B cell (primary cell): ENCODE data around the gene FAM222A. TPM values are rescaled to one million over a fixed set of nuclear protein-coding genes. Genes with fewer than 3 reads are reported as not detected.

Experiments
- ATAC-seq: fragments of 200-7000 bp; cut with Tn5 transposase; one replicate; pipeline ENCODE4 v1.10.0; 2021; ENCODE audit warnings: low read depth, mild to moderate bottlenecking, moderate number of reproducible peaks, moderate library complexity
- CTCF ChIA-PET: fragments of 350-600 bp; sonication (Branson Sonifier 250); formaldehyde crosslinking; loops from one replicate; lab custom pipeline; 2021; ENCODE audit warnings: antibody characterized with exemption, inconsistent platforms; lab: Charles Lee
- POLR2A ChIA-PET: fragments of 350-600 bp; sonication (Branson Sonifier 250); formaldehyde crosslinking; loops from one replicate; lab custom pipeline; 2021; ENCODE audit warnings: antibody characterized with exemption; lab: Charles Lee
- DNase-seq: peaks from one replicate; pipeline ENCODE4 v3.0.0; 2013
- H2AFZ ChIP-seq: 2 replicates; pipeline ENCODE4 v1.6.1; 2012; ENCODE audit warnings: mild to moderate bottlenecking, low read depth, low read length; ENCODE audit not compliant: insufficient read depth, poor library complexity, severe bottlenecking
- H3K27ac ChIP-seq, 2 donors: 1 replicate in 1 of 2; 2 replicates in 1 of 2; pipeline ENCODE4 v1.5.1; 2012 to 2013; ENCODE audit warnings: low read length in 2 of 2, mild to moderate bottlenecking in 2 of 2, moderate library complexity in 1 of 2
- H3K27me3 ChIP-seq, 4 experiments: fragments of 200-600 bp in 1 of 4; sonication (generic) in 1 of 4; replicated peaks in 1 of 4; 1 replicate in 2 of 4; 2 replicates in 2 of 4; pipeline versions ENCODE4 v1.6.1 to v1.7.0; 2013 to 2016; ENCODE audit warnings: low read length in 3 of 4, mild to moderate bottlenecking in 2 of 4, mixed read lengths in 1 of 4, moderate library complexity in 1 of 4; ENCODE audit not compliant: insufficient read depth in 4 of 4, control insufficient read depth in 3 of 4; ENCODE audit errors: control extremely low read depth in 1 of 4
- H3K36me3 ChIP-seq, 2 experiments: replicated peaks in 1 of 2; 1 replicate in 1 of 2; 2 replicates in 1 of 2; pipeline versions ENCODE4 v1.6.1 to v1.7.1; 2013; ENCODE audit warnings: low read length in 1 of 2; ENCODE audit not compliant: insufficient read depth in 2 of 2, control insufficient read depth in 1 of 2; ENCODE audit errors: control extremely low read depth in 1 of 2, extremely low read depth in 1 of 2
- H3K4me1 ChIP-seq, 2 donors: fragments of 200-600 bp in 1 of 2; sonication (generic) in 1 of 2; 1 replicate in 1 of 2; 2 replicates in 1 of 2; pipeline versions ENCODE4 v1.5.1 to v1.6.1; 2013 to 2017; ENCODE audit warnings: low read length in 2 of 2; ENCODE audit not compliant: control insufficient read depth in 2 of 2, insufficient read depth in 2 of 2
- H3K4me2 ChIP-seq: replicated peaks from 2 replicates; pipeline ENCODE3; 2012; ENCODE audit warnings: mild to moderate bottlenecking, low read depth, low read length; ENCODE audit not compliant: poor library complexity, severe bottlenecking
- H3K4me3 ChIP-seq, 5 experiments: fragments of 200-600 bp in 1 of 5; sonication (generic) in 1 of 5; 1 replicate in 3 of 5; 2 replicates in 2 of 5; pipeline versions ENCODE4 v1.5.1 to v1.7.0; 2011 to 2016; ENCODE audit warnings: low read length in 4 of 5, mild to moderate bottlenecking in 4 of 5, low read depth in 2 of 5, control low read depth in 1 of 5, moderate library complexity in 1 of 5; ENCODE audit not compliant: insufficient read depth in 1 of 5; ENCODE audit errors: control extremely low read depth in 1 of 5, extremely low read depth in 1 of 5
- H3K79me2 ChIP-seq: fragments of 200-600 bp; sonication (generic); one replicate; pipeline ENCODE4 v1.6.0; 2016; ENCODE audit warnings: low read length; ENCODE audit not compliant: control insufficient read depth, insufficient read depth
- H3K9ac ChIP-seq: fragments of 200-600 bp; sonication (generic); 2 replicates; pipeline ENCODE4 v1.6.1; 2017; ENCODE audit warnings: mild to moderate bottlenecking, low read length, moderate library complexity
- H3K9me3 ChIP-seq, 3 donors: one replicate each; pipeline versions ENCODE4 v1.6.1 to v1.7.1; 2013; ENCODE audit warnings: low read length in 2 of 3; ENCODE audit not compliant: control insufficient read depth in 2 of 3, insufficient read depth in 1 of 3; ENCODE audit errors: control extremely low read depth in 1 of 3
- H4K20me1 ChIP-seq: 2 replicates; pipeline ENCODE4 v1.6.0; 2012; ENCODE audit warnings: mild to moderate bottlenecking, low read length; ENCODE audit not compliant: insufficient read depth, control insufficient read depth, poor library complexity, severe bottlenecking
- H3K27ac Mint-ChIP-seq: one replicate; pipeline ENCODE4 v1.8.0; 2021; ENCODE audit warnings: mixed read lengths
- H3K27me3 Mint-ChIP-seq: one replicate; pipeline ENCODE4 v1.8.0; 2021; ENCODE audit warnings: mixed read lengths
- H3K4me1 Mint-ChIP-seq: one replicate; pipeline ENCODE4 v1.8.0; 2021; ENCODE audit warnings: mixed read lengths
- H3K4me3 Mint-ChIP-seq: one replicate; pipeline ENCODE4 v1.8.0; 2021; ENCODE audit warnings: mixed read lengths
- H3K9me3 Mint-ChIP-seq: one replicate; pipeline ENCODE4 v1.8.0; 2022; ENCODE audit warnings: mixed read lengths; ENCODE audit not compliant: insufficient read depth
- EZH2 ChIP-seq: IDR thresholded peaks from 2 replicates; pipeline ENCODE4 v1.6.1; 2012; ENCODE audit warnings: borderline replicate concordance, low read depth, mild to moderate bottlenecking, moderate library complexity, low read length; ENCODE audit not compliant: insufficient read depth, poor library complexity, severe bottlenecking
- WGBS: methylation state at CpG from one replicate; pipeline ENCODE4 v1.1.5; 2013; ENCODE audit warnings: missing lambda C conversion rate; ENCODE audit not compliant: insufficient coverage; 5-methylcytosine and 5-hydroxymethylcytosine counted together
- intact Hi-C: fragments of 100-400 bp; cut with micrococcal nuclease; formaldehyde crosslinking; loops from one replicate; pipeline ENCODE4 v1.10.0; 2022
- polyA plus RNA-seq: library from polyadenylated mRNA; depleted of rRNA; stranded (reverse); fragments of >200 nt; gene quantifications from 2 replicates; pipeline ENCODE4 v1.2.3, GENCODE V29; 2012
- total RNA-seq, 2 donors: library from RNA; stranded (reverse); fragments of 120-200 nt in 1 of 2; gene quantifications; 1 replicate in 1 of 2; 2 replicates in 1 of 2; pipeline versions ENCODE4 v1.2.3 to v1.2.4, GENCODE V29; 2013 to 2022
- TF ChIP-seq, protein P1 (sequence below): fragments of 200-600 bp; IDR thresholded peaks from one replicate; pipeline ENCODE4 v1.8.0; 2022; ENCODE audit warnings: antibody characterized with exemption, mild to moderate bottlenecking

Gene FAM222A
- total and polyA plus RNA-seq, 2 donors (not counting 1 experiment from before 2014, with no cell fraction given): 0.49 to 4.6 TPM

GRCh38 chr12:109737126-109737525 is 23.5 kb downstream of the FAM222A start:
- POLR2A ChIA-PET: no interaction called here

DNA sequence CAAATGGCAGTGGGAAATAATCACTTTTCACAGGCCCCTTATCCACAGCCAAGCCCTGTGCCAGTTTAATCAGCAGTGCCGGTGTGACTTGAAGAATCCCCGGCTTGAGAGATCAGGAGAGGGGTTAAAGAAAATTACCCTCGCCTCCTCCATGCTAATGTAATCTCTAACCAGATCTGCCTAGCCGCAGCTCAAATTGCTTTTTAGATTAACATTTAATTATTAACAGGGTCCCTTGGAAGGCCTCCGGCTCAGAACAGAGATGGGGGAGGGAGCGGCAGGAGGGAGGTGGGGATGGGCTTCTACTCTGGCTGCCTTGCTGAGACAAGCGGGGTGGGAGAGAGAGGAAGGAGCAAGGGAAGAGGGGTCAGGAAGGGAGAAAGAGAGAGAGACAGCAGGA is 24.0 kb downstream of the FAM222A start:
- ChIA-PET POLR2A (no interaction called here), CTCF (no interaction called here)
- Mint-ChIP-seq H3K9me3 (no peaks in the 10 kb centered on the region), H3K4me1 (no peaks in the 10 kb centered on the region), H3K27ac (no peak overlapping the region), H3K27me3 (peaks cover 29% of the 10 kb centered on the region), H3K4me3 (no peak overlapping the region)
- H3K36me3 ChIP-seq: no peaks in the 10 kb centered on the region
- no peak overlapping the region for H3K9ac ChIP-seq
- H3K4me3 ChIP-seq: no peak overlapping the region
- no peaks in the 10 kb centered on the region for H3K79me2 ChIP-seq
- no peak overlapping the region for H3K27ac ChIP-seq
- WGBS: 70% methylated on average over 2 of the region's 7 CpGs
- H3K27me3 ChIP-seq: peaks cover 0 to 9% (median 1%) of the 10 kb centered on the region in 4 experiments
- no peak overlapping the region for H3K4me2 ChIP-seq
- no peak for TF ChIP-seq EZH2
- H3K4me1 ChIP-seq: no peaks in the 10 kb centered on the region
- ATAC-seq (no peak), DNase-seq (no peak)
- intact Hi-C loops: no loop called here
- peaks cover 0 to 5% (median 0%) of the 10 kb centered on the region in 3 donors for H3K9me3 ChIP-seq
- H2AFZ ChIP-seq: no peak overlapping the region
- no peaks in the 10 kb centered on the region for H4K20me1 ChIP-seq

More at GRCh38 chr12:109737126-109737525, 23.5 kb downstream of the FAM222A start:
- no peaks in the 10 kb centered on the region for H3K4me1 Mint-ChIP-seq
- no peaks in the 10 kb centered on the region for H3K36me3 ChIP-seq
- H3K27ac ChIP-seq: no peak overlapping the region
- no peak overlapping the region for H3K9ac ChIP-seq
- CTCF ChIA-PET: no interaction called here
- H3K9me3 Mint-ChIP-seq: no peaks in the 10 kb centered on the region
- ATAC-seq (no peak), DNase-seq (no peak)
- H3K27me3 Mint-ChIP-seq: peaks cover 30% of the 10 kb centered on the region
- TF ChIP-seq, protein P1, sequence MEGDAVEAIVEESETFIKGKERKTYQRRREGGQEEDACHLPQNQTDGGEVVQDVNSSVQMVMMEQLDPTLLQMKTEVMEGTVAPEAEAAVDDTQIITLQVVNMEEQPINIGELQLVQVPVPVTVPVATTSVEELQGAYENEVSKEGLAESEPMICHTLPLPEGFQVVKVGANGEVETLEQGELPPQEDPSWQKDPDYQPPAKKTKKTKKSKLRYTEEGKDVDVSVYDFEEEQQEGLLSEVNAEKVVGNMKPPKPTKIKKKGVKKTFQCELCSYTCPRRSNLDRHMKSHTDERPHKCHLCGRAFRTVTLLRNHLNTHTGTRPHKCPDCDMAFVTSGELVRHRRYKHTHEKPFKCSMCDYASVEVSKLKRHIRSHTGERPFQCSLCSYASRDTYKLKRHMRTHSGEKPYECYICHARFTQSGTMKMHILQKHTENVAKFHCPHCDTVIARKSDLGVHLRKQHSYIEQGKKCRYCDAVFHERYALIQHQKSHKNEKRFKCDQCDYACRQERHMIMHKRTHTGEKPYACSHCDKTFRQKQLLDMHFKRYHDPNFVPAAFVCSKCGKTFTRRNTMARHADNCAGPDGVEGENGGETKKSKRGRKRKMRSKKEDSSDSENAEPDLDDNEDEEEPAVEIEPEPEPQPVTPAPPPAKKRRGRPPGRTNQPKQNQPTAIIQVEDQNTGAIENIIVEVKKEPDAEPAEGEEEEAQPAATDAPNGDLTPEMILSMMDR: no peak
- TF ChIP-seq EZH2: no peak
- H3K4me2 ChIP-seq: no peak overlapping the region
- H3K9me3 ChIP-seq: peaks cover 0 to 5% (median 0%) of the 10 kb centered on the region in 3 donors
- H3K27me3 ChIP-seq: peaks cover 0 to 9% (median 1%) of the 10 kb centered on the region in 4 experiments
- H3K4me3 ChIP-seq: no peak overlapping the region
- no peaks in the 10 kb centered on the region for H4K20me1 ChIP-seq
- H3K4me1 ChIP-seq: no peaks in the 10 kb centered on the region
- no peaks in the 10 kb centered on the region for H3K79me2 ChIP-seq
- no peak overlapping the region for H3K4me3 Mint-ChIP-seq
- H2AFZ ChIP-seq: no peak overlapping the region
- WGBS: 25% methylated on average over 1 of the region's 1 CpG
- no peak overlapping the region for H3K27ac Mint-ChIP-seq
- intact Hi-C loops: no loop called here
